Brain pericyte (primary cell): Measurements from ENCODE around the gene IFI16.
"Not testable (repeated sequence)": the region's sequence is repeated elsewhere in the genome, so short reads cannot be mapped to it uniquely, and the experiment has no call there.

Experiments used
- DNase-seq: peaks from one replicate; pipeline ENCODE4 v3.0.0-alpha.2; 2012; ENCODE audit warnings: low read depth, low spot score

Gene IFI16

DNA sequence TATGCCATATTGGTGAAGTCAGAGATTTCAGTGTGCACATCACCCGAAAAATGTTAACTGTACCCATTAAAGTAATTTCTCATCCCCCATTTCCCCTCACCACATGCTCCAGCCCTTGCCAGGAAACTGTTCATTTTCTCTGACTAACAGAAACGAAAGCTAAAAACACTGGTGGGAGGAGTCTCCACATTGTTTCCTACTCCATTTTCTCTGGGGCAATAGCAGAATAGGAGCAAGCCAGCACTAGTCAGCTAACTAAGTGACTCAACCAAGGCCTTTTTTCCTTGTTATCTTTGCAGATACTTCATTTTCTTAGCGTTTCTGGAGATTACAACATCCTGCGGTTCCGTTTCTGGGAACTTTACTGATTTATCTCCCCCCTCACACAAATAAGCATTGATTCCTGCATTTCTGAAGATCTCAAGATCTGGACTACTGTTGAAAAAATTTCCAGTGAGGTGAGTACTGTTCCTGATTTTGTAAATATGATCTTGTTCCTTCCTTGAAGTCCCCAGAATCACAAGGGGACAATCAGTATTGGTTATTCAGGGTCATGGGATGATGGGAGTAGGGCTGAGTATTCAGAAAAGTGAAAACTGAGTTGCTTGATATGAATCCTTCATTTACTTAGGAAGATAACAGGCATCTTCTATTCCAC is at the start of gene IFI16:
TSS of gene IFI16 (plus strand) at position 204 of the 658 bp plus-strand sequence. CDS start 4,774 bp downstream, outside the sequence.
- peak; percentile 61 for DNase-seq

DNA sequence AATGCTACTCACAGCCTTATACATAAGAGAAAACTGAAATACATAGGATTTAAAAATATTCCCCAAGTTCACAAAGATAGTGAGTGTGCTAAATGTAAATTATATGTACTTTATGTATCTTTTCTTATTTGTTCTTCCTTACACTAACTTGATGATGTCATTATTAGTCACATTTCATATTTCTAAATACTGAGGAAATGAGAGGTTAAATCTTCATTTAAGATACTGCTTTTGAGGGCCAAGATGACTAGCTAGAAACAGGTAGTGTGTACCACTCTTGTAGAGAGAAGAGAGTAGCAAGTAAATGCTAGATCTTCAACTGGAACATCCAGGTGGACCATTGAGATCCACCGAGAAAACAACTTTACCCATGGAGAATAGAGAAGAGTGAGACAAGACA is 48.5 kb upstream of the IFI16 start:
- no peak for DNase-seq

GRCh38 chr1:158962983-158963382 is 46.7 kb upstream of the IFI16 start:
- DNase-seq, result no peak

- DNase-seq, result no peak
Observed at GRCh38 chr1:158969166-158969565, 40.5 kb upstream of the IFI16 start.

GRCh38 chr1:158969855-158970254 is 39.9 kb upstream of the IFI16 start:
- no peak for DNase-seq

DNA sequence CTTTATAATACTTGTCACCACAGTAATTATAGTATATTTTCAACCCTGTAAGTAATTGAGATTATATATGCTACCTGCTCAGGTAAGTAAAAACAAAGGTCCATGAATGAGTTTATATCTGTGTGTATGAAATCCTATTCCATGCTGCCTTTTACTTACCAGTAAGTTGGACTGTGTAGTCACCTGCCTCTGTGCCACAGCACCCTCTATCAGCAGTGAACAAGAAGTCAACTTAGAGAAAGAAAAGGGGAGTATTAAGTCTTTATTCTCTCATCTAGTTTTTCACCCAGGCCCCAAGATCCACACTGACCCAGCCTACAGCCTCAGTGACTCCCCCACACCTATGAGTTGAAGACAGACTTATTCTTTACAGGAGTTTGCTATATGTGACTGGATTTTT is 36.9 kb upstream of the IFI16 start:
- no peak for DNase-seq

DNA sequence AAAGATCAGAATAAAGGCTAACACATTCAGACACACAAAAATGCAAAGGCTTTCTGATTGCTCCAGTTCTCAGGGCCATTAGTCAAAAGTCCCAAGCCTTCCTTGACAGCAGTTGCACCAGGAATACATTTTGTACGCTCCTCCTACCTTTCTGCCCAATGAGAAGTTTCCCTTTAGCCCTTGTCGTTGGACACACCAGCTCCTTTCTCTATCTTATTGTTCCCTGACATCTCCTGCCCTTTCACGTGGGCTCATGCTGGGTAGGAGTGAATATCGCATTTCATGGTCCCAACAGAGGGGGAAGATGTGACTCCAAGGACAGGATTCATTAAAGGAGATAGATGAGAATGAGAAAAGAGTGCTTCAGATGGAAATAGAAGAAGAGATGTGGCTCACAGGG is 33.5 kb upstream of the IFI16 start:
- DNase-seq, result no peak

GRCh38 chr1:158978730-158979129 is 31.0 kb upstream of the IFI16 start:
- DNase-seq, result no peak

DNA sequence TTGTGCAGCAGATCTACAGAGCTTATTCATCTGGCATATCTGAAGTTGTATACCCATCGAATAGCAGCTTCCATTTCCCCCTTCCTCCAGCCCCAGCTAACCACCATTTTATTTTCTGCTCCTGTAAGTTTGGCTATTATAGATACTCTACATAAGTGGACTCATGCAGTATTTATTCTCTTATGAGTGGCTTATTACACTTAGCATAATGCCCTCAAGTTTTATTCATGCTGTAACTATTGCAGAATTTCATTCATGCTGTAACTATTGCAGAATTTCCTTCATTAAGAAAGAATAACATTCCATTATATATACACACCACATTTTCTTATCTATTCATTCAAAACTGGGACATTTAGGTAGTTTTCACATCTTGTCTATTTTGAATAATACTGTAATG is 30.5 kb upstream of the IFI16 start:
- DNase-seq, result no peak

GRCh38 chr1:158983235-158983634 is 26.5 kb upstream of the IFI16 start:
- DNase-seq, result no peak

DNA sequence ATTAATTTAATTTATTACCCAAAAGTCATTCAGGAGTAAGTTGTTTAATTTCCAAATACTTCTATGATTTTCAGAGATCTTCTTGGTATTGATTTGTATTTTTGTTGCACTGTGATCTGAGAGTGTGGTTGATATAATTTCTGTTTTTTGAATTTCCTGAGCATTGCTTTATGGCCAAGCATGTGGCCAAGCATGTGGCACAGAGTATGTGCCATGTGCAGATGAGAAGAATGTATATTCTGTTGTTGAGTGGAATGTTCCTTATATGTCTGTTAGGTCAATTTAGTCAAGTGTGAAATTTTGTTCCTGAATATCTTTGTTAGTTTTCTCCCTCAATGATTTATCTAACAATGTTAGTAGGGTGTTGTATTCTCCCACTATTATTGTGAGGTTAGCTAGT is 25.3 kb upstream of the IFI16 start:
- no peak for DNase-seq

DNA sequence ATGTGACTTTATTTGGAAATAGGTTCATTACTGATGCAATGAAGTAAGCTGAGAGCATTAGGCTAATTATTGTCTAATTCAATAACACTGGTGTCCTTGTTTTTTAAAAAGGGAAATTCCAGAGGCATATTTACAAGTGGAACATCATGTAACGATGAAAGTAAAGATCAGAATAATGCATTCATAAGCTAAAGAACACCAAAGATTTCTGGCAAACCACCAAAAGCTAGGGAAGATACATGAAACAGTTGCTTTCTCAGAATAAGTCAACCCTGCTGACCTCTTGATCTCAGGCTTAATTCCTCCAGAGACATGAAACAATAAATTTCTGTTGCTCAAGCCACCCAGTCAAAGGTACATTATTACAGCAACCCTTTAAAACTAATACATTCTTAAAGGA is 20.3 kb upstream of the IFI16 start:
- no peak for DNase-seq

DNA sequence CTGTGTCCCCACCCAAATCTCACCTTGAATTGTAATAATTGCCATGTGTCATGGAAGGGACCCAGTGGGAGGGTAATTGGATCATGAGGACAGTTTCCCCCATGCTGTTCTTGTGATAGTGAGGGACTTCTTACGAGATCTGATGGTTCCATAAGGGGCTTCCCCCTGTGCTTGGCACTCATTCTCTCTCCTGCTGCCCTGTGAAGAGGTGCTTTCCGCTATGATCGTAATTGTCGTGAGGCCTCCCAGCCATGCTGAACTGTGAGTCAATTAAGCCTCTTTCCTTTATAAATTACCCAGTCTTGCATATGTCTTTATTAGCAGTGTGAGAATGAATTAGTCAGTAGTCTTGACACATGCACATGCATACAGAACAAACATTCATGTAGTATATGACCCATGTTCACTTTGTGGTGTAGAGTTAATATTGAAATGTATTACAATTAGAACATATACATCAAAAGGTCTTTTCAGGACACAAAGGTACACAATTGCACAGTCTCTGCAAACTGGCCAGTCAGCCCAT is 16.9 kb upstream of the IFI16 start:
- DNase-seq, result no peak

- DNase-seq, result no peak
Observed at GRCh38 chr1:158996998-158997397, 12.7 kb upstream of the IFI16 start.

- DNase-seq, result no peak
Observed at GRCh38 chr1:158998037-158998780, 11.5 kb upstream of the IFI16 start.

GRCh38 chr1:158998781-158999161 is 10.9 kb upstream of the IFI16 start:
- no peak for DNase-seq

DNA sequence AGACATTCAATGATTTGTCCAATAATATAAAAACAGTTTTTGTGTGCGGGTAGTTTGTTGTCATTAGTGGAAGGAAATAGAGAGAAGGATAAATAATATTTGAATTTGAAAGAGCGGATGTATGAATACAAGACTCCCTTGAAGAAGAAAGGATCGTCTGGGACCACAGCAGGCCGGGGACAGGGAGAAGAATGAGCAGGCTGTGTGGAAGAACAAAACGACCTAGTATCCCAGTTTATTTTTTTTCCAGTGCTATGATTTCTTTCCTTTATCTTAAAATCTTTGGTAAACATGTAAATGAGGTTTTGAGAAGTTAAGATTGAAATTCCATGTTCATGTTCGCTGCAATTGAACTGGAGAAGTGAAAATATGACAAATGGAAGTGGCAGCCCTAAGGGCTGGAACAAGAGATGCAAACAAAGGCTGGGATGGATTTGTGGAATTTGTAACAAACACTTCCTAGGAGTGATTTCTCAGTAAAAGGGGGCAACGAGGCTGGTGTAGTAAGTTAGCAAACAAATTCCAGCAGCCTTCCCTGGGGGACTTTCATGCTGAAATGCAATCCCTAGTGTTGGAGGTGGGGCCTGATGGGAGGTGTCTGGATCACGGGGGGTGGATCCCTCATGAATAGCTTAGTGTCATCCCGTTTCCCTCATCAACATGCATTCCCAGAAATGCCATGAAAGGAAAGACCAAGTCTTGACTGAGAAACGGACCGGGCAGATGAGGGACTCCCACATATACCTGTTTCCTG is 10.2 kb upstream of the IFI16 start:
- DNase-seq, result peak; percentile 78

- DNase-seq, result no peak
Observed at GRCh38 chr1:159000070-159000409, 9.7 kb upstream of the IFI16 start.

DNA sequence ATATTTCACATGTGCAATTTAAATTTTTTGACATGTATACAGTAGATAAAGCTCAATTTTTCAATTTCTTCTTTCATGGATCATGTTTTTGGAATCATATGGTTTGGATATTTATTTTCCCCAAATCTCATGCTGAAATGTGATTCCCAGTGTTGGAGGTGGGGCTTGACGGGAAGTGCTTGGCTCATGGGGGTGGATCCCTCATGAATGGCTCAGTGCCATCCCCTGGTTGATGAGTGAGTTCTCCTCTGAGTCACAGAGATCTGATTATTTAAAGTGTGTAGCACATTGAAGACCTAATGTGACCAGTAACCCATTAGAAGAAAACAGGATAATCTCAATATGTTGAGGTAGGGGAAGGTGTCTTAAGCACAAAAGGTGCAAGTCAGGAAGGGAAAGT is 9.1 kb upstream of the IFI16 start:
- peak; percentile 63 for DNase-seq

GRCh38 chr1:159005161-159005560 is 4.5 kb upstream of the IFI16 start:
- DNase-seq, result no peak

DNA sequence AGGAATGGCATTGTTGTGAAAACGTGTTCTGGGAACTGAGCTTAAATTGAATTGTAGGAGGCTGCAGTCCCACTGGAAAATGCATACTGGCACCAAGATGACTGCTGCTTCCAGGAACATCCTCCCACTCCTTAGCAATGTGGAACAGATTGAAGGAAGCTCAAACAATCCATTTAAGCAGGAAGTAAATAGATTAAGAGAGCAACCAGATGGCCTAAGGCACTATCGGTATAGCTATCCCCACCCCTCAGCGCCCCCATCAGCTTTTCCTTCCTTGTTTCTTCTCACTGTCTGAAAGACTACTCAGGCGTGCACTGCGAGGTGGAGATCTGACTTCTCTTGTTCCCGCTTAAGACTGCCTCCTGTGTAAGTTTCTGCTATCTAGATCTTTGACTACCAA is 4.0 kb upstream of the IFI16 start:
- no peak for DNase-seq

DNA sequence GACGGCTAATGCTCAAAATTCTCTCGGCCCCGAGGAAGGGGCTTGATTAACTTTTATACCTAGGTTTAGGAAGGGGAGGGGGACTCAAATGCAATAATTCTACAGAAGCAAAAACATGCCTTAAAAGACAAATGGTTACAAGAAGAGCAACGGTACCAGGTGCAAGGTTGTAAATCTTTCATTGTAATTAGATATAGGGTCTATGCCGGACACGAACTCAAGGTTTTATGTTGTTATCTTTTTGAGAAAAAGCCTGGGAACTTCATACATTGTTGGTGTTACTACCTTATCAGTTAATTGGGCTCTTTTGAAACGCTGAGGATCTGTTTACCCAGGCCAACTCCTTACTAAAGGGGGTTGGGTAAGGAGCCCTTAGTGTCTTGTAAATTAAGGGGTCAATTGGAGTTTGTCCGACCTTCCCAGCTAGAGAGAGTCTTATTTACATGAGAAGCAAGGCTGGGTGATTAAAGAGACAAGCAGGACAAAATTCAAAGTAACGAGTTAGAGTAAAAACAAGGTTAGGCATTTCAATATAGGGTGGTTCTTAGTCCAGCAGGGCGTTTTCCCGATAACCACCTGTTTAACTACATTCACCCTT is 3.4 kb upstream of the IFI16 start:
- DNase-seq, result not testable (repeated sequence)
